GM12878 (cell line): ENCODE results near the gene BCL11A.

Source experiments
- CTCF ChIP-seq, 3 experiments: IDR thresholded peaks in 2 of 3; conservative IDR thresholded peaks in 1 of 3; 2 replicates each; pipeline ENCODE4 v1.5.1; 2011; ENCODE audit warnings: low read depth in 3 of 3, low read length in 3 of 3, mild to moderate bottlenecking in 3 of 3, control low read depth in 2 of 3, moderate library complexity in 2 of 3, inconsistent platforms in 1 of 3, mixed read lengths in 1 of 3; ENCODE audit not compliant: control insufficient read depth in 2 of 3, insufficient read depth in 1 of 3; ENCODE audit errors: extremely low read depth in 1 of 3
- TBL1XR1 ChIP-seq: IDR thresholded peaks from 2 replicates; pipeline ENCODE4 v1.6.1; 2012; ENCODE audit warnings: low read depth, low read length, improper control_type of control experiment

- no peak for TF ChIP-seq CTCF (IDR thresholded peaks at IDR 0.05 in 2 of 3, conservative IDR thresholded peaks at IDR 0.05 in 1 of 3; ENCODE audit: control insufficient read depth in 2 of 3, extremely low read depth in 1 of 3, insufficient read depth in 1 of 3, low read depth in 3 of 3, low read length in 3 of 3)
- no peak for TF ChIP-seq TBL1XR1
These were observed 62.6 kb downstream of the BCL11A start for GRCh38 chr2:60490848-60491247.
